ENCODE measurements around the gene GSX2. TPM values are rescaled to one million over a fixed set of nuclear protein-coding genes. Genes with fewer than 3 reads are reported as not detected.

GSX2 gene
- total and polyA plus RNA-seq, 2 of the 13 experiments (the other 11 are each of a cell fraction or from before 2014, with no cell fraction given), result not detected

DNA sequence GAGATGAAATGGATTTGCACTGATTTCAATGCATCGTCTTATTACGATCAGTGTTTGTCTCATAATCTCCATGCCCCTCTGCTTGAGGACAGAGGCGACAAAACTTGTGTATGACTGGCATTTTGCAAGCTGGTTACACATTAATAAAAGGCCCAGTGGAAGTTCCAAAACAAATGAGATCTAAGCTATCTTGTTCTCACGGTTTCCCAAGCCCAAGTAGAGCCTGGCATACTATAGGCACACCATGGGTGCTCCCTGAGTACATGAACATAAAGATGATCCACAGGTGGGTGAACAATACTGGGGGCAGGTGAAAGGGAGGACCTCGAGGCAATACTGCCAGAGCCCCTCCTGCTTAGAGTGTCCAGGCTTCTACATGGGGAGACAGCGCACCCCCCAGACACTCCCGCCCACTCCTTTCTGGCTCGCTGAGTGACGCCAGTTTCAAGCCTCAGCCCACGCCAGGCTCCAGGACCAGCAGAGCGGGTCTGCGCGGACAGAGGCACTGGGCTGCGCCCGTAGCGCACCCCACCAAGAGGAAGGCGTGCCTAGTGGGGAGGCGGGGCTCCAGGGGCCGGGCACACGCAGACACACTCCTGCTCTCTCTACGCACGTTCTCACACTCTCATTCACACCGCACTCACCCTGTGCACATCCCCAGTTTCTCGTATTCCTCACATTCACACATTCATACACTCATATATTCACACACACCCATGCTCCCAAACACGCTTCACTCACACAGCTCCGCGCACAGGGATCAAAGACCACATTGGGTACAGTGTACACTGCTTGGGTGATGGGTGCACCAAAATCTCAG is 8.9 kb upstream of the GSX2 start (continued):
- TF ChIP-seq YY1 (IDR thresholded peaks at IDR 0.05; ENCODE audit: insufficient read depth, insufficient replicate concordance, low read depth, low read length), result no peak
- TF ChIP-seq, protein P1, sequence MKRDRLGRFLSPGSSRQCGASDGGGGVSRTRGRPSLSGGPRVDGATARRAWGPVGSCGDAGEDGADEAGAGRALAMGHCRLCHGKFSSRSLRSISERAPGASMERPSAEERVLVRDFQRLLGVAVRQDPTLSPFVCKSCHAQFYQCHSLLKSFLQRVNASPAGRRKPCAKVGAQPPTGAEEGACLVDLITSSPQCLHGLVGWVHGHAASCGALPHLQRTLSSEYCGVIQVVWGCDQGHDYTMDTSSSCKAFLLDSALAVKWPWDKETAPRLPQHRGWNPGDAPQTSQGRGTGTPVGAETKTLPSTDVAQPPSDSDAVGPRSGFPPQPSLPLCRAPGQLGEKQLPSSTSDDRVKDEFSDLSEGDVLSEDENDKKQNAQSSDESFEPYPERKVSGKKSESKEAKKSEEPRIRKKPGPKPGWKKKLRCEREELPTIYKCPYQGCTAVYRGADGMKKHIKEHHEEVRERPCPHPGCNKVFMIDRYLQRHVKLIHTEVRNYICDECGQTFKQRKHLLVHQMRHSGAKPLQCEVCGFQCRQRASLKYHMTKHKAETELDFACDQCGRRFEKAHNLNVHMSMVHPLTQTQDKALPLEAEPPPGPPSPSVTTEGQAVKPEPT (CRISPR knock-in tag; IDR thresholded peaks at IDR 0.05; ENCODE audit: low read depth), result no peak
- TF ChIP-seq, protein P2, sequence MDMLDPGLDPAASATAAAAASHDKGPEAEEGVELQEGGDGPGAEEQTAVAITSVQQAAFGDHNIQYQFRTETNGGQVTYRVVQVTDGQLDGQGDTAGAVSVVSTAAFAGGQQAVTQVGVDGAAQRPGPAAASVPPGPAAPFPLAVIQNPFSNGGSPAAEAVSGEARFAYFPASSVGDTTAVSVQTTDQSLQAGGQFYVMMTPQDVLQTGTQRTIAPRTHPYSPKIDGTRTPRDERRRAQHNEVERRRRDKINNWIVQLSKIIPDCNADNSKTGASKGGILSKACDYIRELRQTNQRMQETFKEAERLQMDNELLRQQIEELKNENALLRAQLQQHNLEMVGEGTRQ (IDR thresholded peaks at IDR 0.05; ENCODE audit: low read depth, low read length), result no peak
- TF ChIP-seq, protein P2 (CRISPR knock-in tag; IDR thresholded peaks at IDR 0.05; ENCODE audit: borderline replicate concordance), result no peak
- no peak for TF ChIP-seq ZNF703 (CRISPR knock-in tag; IDR thresholded peaks at IDR 0.05; ENCODE audit: borderline replicate concordance)
- no peak for TF ChIP-seq ZNF124 (CRISPR knock-in tag; IDR thresholded peaks at IDR 0.05)
- no peak for TF ChIP-seq NFKBIZ (CRISPR knock-in tag; IDR thresholded peaks at IDR 0.05)
- TF ChIP-seq, protein P3, sequence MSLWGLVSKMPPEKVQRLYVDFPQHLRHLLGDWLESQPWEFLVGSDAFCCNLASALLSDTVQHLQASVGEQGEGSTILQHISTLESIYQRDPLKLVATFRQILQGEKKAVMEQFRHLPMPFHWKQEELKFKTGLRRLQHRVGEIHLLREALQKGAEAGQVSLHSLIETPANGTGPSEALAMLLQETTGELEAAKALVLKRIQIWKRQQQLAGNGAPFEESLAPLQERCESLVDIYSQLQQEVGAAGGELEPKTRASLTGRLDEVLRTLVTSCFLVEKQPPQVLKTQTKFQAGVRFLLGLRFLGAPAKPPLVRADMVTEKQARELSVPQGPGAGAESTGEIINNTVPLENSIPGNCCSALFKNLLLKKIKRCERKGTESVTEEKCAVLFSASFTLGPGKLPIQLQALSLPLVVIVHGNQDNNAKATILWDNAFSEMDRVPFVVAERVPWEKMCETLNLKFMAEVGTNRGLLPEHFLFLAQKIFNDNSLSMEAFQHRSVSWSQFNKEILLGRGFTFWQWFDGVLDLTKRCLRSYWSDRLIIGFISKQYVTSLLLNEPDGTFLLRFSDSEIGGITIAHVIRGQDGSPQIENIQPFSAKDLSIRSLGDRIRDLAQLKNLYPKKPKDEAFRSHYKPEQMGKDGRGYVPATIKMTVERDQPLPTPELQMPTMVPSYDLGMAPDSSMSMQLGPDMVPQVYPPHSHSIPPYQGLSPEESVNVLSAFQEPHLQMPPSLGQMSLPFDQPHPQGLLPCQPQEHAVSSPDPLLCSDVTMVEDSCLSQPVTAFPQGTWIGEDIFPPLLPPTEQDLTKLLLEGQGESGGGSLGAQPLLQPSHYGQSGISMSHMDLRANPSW (CRISPR knock-in tag; IDR thresholded peaks at IDR 0.05; ENCODE audit: borderline replicate concordance), result no peak
- no peak for TF ChIP-seq DNMT1 (CRISPR knock-in tag; IDR thresholded peaks at IDR 0.05)
- no peak for TF ChIP-seq HNRNPUL1 (IDR thresholded peaks at IDR 0.05; ENCODE audit: low read depth, low read length)
- TF ChIP-seq NAIF1 (CRISPR knock-in tag; IDR thresholded peaks at IDR 0.05; ENCODE audit: borderline replicate concordance), result peak; percentile 22; the same call in 1 of the 2 replicates
- TF ChIP-seq RFX5 (IDR thresholded peaks at IDR 0.05; ENCODE audit: low read depth, low read length), result no peak
- no peak for TF ChIP-seq KLF9 (CRISPR knock-in tag; IDR thresholded peaks at IDR 0.05; ENCODE audit: low read depth)
- TF ChIP-seq, protein P4, sequence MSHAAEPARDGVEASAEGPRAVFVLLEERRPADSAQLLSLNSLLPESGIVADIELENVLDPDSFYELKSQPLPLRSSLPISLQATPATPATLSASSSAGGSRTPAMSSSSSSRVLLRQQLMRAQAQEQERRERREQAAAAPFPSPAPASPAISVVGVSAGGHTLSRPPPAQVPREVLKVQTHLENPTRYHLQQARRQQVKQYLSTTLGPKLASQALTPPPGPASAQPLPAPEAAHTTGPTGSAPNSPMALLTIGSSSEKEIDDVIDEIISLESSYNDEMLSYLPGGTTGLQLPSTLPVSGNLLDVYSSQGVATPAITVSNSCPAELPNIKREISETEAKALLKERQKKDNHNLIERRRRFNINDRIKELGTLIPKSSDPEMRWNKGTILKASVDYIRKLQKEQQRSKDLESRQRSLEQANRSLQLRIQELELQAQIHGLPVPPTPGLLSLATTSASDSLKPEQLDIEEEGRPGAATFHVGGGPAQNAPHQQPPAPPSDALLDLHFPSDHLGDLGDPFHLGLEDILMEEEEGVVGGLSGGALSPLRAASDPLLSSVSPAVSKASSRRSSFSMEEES (CRISPR knock-in tag; IDR thresholded peaks at IDR 0.05), result no peak
- no peak for TF ChIP-seq ZNF772 (CRISPR knock-in tag; IDR thresholded peaks at IDR 0.05)
- no peak for TF ChIP-seq ZNF775 (CRISPR knock-in tag; IDR thresholded peaks at IDR 0.05; ENCODE audit: borderline replicate concordance)
- peak; percentile 42; the same call in 1 of the 2 replicates for TF ChIP-seq ZNF446 (CRISPR knock-in tag; IDR thresholded peaks at IDR 0.05)
- no peak for TF ChIP-seq ZSCAN22 (CRISPR knock-in tag; IDR thresholded peaks at IDR 0.05)
- no peak for TF ChIP-seq ATF1 (CRISPR knock-in tag; IDR thresholded peaks at IDR 0.05)
- no peak for TF ChIP-seq JDP2 (CRISPR knock-in tag; IDR thresholded peaks at IDR 0.05; ENCODE audit: borderline replicate concordance)

Data from HepG2 (cell line).